Measurements from ENCODE around the gene TET3.

- no peak for TF ChIP-seq CTCF (IDR thresholded peaks at IDR 0.05; ENCODE audit: low read depth, low read length)
- TF ChIP-seq EZH2phosphoT487 (IDR thresholded peaks at IDR 0.05; ENCODE audit: low read depth): no peak
These were observed 19.7 kb upstream of the TET3 start for GRCh38 chr2:73965053-73965452.

Data from OCI-LY3 (cell line).